HG03025 (cell line): Measurements from ENCODE around the gene TET3.
A peak's percentile ranks its signal among the peaks of the same experiment; 100 is the strongest.

Experiments used
- ATAC-seq: cut with Tn5 transposase; IDR thresholded peaks from one replicate; pipeline ENCODE4 v1.9.1; 2021; ENCODE audit warnings: mild to moderate bottlenecking, moderate library complexity; ENCODE audit not compliant: unreplicated experiment, low FRiP score

TET3 gene

DNA sequence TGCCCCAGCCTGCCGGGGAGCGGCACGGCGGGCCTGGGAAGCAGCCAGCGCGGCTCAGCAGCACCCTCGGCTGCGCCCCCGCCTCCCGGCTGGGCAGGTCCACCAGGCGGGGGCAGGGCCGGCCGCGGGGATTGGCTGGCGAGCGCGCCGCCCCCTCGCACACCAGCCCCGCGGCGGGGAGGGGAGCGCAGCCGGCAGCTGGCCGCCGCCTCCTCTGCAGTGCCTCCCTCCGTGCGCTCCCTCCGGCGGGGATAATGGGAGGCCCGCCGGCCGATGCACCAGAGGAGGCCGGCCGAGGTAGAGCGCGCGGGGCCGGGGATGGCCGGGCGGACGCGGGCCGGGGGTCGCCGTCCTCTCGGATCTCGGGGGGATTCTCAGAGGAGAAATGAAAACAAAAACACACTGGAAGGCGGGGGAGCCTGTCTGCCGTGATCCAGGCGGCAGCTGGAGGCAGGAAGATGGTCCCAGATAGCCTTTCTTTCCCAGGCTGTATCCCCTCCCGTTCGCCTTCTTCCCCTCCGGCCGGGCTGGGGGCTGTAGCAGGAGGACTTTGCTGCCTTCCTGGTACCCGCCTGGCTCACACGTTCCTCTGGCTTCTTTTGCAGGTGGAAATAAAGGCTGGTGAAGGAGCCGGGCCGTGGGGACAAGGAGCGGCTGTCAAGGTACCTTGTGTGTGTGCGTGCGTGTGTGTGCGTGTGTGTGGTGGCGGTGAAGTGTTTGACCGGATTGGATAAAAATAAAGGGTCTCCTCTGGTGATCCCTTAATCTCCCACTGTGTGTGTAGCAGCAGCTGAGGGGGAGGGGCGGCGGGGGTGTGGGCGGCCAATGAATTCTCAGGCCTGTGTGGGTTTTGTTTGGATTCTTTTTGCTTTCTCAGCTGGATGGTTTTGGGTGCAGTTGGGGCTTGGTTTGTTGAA, 18.1 kb downstream of the TET3 start:
- peak; percentile 87 for ATAC-seq

DNA sequence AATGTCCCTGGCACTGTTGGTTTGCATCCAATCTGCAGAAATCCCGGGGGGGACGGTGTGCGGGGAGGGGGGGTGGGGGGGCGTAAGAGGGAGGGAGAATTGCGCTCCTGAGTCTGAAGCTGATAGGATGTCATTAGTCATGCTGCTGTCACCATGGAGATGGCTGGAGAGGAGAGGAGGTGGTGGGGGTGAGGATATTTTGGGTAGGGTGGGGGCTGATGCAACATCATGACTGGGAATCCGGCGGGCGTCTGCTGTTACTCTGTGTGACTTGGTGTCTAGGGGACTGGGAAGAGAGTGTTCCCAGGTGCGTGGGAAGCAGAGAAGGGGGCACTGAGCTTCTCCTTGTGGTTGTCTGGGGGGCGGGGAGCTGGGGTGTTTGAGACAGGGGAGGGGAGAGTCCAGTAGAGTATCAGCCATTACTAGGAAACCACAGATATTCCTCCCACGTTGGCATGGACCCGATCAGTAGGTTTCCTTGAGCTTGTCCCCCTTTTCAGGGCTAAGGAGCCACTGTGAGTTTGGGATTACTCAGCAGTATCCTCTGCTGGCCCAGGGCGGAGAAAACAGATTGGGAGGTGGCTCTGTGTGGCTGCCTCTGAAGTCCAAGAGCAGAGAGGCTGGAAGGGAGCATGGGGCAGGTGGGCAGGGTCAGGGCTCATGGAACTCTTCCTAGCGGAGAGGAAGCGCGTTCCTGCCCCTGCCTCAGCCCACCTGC, 18.9 kb downstream of the TET3 start:
- no peak for ATAC-seq

DNA sequence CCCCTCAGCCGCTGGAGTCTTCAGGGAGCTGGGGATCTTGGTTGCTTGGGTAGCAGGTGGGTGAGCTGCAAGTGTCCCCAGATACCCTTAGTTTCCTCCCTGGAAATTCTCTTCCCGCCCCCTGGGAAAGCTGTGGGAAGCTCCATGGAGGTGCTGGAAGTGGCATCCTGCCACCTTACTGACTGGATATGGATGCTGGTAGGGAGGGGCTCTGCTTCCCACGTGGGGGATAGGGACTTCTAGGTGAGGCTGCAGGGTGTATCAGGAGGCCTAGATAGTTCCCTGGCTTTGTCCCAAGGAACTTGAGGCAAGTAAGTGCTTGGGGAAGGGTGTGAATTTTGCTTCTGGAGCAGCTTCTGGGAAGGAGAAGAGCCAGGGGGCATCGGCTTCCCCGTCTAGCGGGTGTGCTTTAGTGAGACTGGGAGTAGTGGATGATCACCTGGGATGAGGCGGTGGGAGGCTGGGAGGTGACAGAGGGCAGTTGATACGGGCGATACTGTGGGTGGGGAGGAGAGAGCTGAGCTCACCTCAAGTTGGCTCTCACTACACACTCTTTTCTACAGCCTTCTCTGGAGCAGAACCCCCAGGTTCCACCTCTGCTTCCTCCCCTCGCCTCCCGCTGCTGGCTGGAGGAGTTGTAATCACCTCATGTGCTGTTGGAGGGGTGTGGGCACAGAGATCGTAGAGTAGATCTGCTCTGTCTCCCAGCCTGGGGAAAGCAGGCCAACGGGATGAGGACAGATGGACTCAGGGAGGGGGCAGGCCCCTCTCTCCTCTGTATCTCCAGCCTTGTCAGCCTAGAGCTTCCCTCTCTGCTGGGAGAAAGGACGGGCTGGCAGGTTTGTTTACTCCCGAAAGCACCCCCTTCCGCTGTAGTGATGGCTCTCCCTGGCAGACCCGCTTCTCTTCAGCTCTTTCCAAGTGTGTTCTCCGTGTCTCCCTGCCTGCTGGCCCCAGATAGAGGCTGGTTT, 19.8 kb downstream of the TET3 start:
- no peak for ATAC-seq

DNA sequence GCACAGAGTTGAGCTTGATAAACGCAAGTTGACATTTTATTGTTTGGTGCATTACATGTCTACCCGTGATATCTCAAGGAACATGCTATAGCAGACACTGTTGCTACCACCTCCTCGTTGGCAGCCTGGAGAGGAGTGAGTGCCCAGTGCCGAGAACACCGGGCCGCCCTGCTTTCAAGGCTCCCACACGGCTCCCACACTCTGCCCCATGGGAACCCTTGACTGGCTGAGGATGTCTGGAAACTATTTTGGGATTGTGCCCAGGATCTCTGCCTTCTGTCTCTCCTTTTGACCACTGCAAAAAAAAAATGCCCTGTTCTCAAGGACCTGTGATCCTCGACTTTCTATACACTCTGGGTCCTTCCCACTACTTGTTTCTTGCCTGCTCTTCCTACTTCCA, 21.1 kb downstream of the TET3 start:
- ATAC-seq = no peak

DNA sequence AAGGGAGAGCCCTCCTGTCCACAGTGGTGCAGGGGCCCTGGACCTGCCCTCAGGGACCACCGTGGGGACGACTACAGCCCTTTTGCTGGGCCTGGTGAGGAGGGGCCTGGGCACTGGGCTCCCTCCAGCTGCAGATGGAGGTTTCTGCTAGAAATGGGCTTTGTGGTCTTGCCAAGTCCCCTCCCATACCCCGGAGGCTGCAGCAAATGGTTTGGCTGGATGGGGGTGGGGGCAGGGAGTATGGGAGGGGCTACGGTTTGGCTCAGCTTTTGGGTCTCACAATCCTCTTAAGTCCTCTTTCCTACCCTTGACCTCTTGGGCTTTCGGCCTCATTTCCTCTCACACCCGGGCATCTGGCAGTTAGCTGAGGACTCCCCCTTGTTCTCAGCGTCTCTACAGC, 21.7 kb downstream of the TET3 start:
- ATAC-seq = no peak

DNA sequence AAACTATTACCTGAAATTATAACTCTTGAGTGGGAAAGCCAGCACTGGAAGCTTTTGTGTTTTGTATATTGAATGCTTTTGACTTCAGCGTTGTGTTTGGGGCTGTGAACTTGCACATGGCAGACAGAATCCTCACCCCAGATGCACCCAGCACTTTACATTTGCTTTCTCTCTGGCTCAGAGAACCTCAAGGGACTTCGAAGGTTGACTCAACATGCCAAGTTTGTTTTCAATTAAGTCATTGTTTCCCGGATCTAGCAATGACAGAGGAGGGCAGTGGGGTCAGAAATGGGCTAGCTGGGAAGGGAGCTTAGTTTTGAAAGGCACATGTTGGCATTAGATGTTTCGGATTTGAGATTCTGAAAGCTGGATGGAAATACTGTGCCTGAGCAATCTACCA, 22.4 kb downstream of the TET3 start:
- ATAC-seq = no peak

DNA sequence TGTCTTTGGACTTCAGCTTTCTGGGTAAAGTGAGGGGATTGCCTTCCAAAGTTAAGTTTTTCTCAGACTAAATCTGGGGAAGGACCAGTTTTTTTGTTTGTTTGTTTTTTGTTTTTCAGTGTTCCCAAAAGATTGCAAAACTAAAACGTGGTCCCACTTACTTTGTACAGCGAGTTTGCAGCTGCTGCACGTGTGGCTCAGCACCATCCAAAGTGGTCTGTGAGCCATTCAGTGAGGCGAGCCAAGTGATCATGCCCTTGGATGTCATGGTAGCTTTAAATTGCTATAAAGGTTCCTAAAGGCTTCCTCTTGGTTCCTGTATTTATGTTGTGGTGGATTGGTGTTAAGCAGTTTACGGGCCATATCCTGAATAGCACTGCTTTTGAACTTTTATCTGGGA, 23.0 kb downstream of the TET3 start:
- no peak for ATAC-seq

DNA sequence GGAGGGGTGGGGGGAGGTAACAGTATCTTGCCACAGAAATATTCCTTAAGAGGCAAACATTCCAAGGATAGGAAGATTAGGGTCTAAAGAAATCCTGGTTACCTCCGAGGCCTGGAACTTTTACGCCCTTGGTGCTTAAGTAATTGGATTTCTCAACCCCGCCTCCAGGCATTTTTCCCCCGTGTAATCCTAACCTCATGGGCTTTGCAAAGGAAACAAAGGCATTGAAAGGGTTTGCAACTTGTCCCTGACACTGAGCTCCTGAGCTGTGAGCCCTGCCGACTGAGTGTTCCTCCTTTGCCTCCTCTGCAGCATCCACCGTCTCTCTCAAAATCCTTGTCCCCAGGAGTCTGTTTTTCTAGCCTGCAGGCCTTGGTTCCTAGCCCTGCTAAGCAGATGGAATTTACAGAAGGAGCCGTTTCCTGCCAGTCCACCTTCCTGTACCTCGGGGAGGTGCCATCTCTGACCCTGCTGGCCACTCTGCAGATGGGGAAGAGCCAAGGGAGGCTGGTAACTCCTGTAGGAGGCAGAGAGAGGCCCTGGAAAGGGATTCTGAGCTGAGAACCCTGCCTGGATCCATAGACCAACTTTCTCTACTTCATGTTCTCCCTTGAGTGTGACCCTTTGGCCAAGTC, 24.2 kb downstream of the TET3 start:
- no peak for ATAC-seq

DNA sequence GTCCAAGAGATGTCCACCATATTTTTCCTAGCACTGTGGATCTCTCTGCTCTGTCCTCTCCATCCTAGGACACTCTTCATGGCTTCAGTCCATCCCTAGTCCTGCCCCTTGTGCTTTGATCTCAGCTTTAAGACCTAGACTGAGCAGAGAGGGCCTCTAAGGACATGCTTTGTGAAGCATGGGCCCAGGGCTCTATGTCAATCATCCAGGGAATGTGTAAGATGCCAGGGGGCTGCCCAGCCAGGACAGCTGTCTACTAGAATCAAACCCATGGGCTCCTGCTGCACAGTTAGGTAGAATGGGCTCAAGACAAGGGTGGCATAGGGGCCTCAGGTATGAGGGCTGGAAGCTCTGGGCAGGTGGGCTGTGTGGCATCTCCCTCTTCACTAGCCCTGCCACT, 24.9 kb downstream of the TET3 start:
- ATAC-seq = no peak

DNA sequence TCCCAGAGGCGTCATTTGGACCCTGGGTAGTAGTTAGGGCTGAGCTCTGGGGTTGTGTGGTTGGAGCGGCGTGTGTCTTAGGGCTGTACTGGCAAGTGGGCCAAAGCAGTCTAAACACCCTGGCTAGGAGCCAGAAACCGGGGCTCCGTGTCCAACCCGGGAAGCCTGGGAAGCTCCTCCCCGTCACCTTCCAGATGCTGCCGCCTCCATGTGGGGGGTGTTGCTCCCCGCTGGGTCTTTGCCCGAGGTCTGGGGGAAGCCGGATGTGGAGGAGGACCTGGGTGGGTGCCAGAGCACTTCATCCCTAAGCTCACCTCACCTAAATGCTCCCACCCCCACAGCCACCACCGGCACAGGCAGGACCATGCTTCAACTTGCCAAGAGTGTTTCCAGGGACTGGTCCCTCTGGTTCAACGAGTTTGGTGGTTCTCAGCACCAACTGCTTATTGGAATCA, 25.4 kb downstream of the TET3 start:
- ATAC-seq = no peak

DNA sequence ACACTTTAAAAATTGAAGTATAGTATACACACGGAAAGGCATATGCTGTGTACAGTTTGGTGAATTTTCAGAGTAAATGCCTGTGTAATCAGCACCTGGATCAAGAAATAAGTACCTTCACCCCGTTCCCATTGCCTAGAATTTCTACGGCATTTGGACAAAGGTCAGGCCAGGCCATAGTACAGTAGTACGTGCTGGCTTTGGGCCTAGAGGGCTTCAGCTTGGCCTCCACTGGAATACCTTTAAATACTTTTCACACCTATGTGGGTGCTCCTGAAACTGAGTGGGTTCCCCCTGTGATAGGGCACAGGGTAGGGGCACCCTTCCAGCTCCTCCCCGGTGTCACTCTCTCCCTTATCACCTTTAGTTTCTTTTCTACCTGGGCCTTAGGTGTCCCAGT, 26.5 kb downstream of the TET3 start:
- no peak for ATAC-seq

DNA sequence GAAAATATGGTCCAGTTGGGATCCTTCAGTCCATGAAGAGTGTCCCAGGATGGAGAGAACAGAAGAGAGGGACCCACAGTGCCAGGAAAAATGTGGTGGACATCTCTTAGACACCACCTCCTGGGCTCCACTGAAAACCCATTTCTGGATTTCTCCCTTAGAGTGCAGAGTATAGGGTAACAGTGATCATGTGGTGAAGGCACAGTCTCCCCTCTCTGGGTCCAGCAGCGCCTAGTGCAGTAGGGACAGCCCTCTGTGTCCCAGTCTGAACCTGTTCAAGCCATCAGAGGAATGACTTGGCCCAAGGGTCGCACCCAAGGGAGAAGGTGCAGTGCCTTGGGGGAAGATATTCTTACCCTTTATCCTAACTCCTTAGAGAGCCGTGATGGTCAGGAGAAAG, 30.1 kb downstream of the TET3 start:
- no peak for ATAC-seq

DNA sequence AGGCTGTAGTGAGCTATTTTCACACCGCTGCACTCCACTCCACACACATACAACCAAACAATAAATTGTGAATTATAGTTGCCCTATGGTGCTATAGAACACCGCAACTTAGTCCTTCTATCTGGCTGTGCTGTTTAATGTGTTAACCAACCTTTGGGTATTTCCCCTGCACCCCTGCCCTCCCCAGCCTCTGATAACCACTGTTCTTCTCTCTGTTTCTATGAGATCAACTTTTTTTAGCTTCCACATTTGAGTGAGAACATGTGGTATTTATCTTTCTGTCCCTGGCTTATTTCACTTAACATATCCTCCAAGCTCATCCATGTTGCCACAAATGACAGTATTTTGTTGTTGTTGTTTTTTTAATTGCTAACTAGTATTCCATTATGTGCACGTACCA, 32.5 kb downstream of the TET3 start:
- ATAC-seq = no peak

DNA sequence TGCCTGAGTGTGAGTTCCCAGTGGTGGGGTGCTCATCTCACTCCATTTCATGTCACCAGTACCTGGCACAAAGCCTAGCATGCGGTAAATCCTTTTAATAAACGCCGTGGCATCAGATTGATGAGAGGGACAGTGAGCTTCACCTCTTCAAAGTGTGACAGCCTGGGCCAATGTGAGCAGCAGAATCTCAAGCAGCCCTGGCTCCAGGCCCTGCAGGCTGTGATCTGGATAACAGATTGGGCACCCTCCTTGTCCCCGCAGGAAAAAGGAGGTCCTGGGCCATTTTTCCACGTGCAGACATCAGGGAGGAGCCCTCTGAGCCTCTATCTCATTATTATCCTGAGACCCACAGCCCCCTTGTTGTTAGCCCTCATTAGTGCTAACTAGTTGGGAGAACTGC, 34.8 kb downstream of the TET3 start:
- no peak for ATAC-seq

DNA sequence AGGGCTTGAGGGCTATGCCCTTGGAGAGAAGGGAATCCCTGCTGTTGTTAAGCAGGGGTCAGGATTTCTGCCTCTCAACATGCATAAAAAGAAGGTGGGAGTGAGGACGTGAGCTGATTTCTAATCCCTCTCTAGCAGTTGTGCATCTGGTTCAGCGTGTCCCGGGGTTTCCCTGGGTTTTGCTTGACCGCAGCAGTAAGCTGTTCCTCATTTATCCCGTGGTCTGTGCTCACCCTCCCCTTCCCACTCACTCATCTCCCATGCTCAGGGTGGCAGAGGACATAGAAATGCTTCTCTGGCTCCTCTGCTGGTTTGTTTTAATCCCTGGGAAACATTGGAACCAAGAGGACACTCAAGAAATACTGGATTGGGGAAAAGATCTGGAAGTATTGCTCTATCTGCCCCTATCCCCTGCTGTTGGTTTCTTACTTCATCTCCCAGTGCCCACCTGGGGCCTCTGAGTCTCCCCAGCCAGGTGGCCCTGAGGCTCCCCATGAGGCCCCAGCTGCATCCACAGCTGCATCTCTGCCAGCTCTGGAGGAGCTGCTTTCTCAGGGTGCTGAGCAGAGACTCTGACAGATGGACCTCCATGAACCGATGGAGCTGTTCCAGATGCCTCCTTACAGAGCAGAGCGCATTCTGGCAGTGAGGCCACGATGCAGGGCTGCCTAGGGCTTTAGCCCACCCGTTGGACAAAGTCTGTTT, 36.1 kb downstream of the TET3 start:
- no peak for ATAC-seq

DNA sequence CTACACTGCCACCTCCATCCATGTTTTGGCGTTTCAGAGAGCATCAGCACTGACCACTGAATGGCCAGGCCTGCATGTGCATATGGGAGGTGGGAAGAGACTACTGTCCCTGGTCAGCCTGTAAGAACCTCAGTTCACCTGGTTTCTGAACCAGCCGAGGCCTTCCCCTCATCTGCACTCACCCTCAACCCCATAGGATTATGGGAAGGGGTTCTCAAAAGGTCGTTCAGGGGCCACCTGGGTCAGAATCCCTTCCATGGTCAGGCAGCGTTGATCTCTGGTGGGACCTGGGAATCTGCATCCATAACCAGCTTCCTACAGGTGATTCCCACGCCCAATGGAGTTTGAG, 36.7 kb downstream of the TET3 start:
- no peak for ATAC-seq

DNA sequence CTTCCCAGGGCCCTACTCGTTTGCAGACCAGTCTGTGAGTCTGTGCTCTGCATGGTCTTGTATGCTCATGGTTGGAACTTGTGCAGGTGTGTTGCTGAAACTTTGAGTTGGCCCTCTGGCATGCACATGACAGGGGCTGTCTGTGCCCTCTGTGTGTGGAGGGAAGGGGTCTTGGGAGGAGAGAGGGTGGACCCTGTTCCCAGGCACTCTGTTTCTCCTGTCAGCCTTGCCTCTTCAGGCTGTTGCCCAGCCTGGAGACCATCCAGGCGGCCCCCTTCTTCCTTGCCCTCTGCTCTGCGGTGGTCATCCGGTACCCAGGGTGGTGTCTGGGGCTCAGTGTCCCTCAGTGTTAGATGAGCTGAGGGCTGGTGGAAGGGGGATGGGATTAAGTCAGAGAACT, 39.5 kb downstream of the TET3 start:
- ATAC-seq = no peak

DNA sequence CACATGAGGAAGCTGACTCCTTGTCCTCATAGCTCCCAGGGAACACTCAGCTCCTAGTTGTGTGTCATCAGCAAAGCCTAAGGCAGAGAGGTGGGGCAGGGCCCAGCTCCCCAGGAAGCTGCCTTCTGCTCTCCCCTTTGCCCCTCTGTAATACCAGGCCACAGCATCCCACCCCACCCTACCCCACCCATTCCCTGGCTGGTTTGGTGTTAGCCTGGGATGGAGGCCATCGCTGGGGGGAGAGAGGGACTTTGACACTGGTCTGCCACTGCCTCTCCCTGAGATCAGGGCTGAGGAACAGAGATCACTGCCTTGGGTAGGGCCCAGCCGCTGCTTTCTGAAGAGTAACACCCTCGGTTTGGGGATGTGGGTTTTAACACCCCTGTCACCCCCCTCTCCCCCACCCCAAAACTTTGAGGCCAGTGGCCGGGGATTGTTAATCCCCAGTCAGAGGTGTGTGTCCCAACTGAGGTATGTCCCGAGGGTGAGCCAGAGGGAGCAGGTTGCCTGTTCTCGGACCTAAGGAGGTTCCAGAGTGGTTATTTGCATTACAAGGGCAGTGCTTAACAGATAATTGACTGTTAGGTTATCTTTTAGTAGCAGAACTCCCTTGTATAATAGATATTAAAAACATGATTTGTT, 41.4 kb downstream of the TET3 start:
- no peak for ATAC-seq

DNA sequence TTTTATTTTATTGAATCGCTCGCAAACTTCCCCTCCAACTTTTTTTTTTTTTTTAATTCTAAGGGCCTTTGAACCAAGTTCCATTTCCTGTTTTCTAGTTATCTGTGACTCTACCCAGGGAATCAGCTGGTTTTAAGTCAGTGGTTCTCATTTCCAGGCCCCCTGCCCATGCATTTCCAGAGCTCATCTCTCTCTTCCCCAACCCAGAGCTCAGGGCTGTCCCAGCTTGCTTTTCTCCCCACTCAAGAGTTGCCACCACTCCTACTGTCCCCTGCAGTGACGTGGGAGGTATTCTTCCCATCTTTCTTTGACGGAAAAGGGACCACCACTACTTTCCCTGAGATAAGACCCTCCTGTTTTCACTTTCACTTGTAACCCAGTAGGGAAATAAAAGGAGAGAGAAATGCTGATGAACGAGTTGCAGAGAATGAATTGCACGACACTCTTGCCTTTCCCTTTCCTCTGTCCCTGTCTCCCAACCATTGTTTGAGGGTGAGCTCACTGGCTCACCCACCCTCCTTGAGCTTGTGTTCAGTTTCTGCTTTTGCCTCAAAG, 42.1 kb downstream of the TET3 start:
- ATAC-seq = no peak
